Lower leg skin (tissue), 4 donors: ENCODE measurements around the gene FUS. TPM values are rescaled to one million over a fixed set of nuclear protein-coding genes. Genes with fewer than 3 reads are reported as not detected.
A peak's percentile ranks its signal among the peaks of the same experiment; 100 is the strongest.

Experiments
- DNase-seq, 2 donors: peaks; one replicate each; pipeline ENCODE4 v3.0.0-alpha.2; 2019; ENCODE audit warnings: low spot score in 2 of 2
- H3K4me3 ChIP-seq: fragments of 200-600 bp; sonication (generic); 2 replicates; pipeline ENCODE4 v1.5.1; 2017; ENCODE audit warnings: mild to moderate bottlenecking, low read depth; ENCODE audit not compliant: poor library complexity, severe bottlenecking
- POLR2A ChIP-seq, 2 donors: fragments of 450-650 bp; IDR thresholded peaks; one replicate each; pipeline ENCODE4 v1.6.1; 2016 to 2017; ENCODE audit warnings: antibody characterized with exemption in 2 of 2, mild to moderate bottlenecking in 1 of 2, moderate library complexity in 1 of 2
- WGBS, 2 donors: methylation state at CpG; one replicate each; pipeline ENCODE4 v1.1.5; 2018; 5-methylcytosine and 5-hydroxymethylcytosine counted together
- intact Hi-C: fragments of 100-400 bp; cut with DNase I; formaldehyde crosslinking; loops from one replicate; pipeline ENCODE4 v1.15.0; 2023; ENCODE audit warnings: low total_unique reads
- total RNA-seq, 4 donors: library from RNA; depleted of rRNA; stranded (reverse); fragments of >200 nt; gene quantifications; one replicate each; pipeline ENCODE4 v1.1.0, GENCODE V29; 2016
- TF ChIP-seq, protein P1 (sequence below), 3 donors: fragments of 450-650 bp; IDR thresholded peaks; one replicate each; pipeline ENCODE4 v1.5.1; 2016; ENCODE audit warnings: antibody characterized with exemption in 3 of 3, mild to moderate bottlenecking in 3 of 3, moderate library complexity in 2 of 3

Gene FUS
- total RNA-seq, 4 donors from 2014 or later, result 31.9 to 55.8 (median 34.9) TPM

GRCh38 chr16:31201582-31202413, 21.9 kb downstream of the FUS start:
- DNase-seq, result peak in 1 of 2 donors; percentile 92
- peak overlapping the region; percentile 68 for H3K4me3 ChIP-seq
- intact Hi-C loops, result no loop called here
- 11% methylated on average over 28 to 34 of the region's 35 CpGs for WGBS, 2 donors
- TF ChIP-seq POLR2A (IDR thresholded peaks at IDR 0.05), result no peak
- TF ChIP-seq, protein P1, sequence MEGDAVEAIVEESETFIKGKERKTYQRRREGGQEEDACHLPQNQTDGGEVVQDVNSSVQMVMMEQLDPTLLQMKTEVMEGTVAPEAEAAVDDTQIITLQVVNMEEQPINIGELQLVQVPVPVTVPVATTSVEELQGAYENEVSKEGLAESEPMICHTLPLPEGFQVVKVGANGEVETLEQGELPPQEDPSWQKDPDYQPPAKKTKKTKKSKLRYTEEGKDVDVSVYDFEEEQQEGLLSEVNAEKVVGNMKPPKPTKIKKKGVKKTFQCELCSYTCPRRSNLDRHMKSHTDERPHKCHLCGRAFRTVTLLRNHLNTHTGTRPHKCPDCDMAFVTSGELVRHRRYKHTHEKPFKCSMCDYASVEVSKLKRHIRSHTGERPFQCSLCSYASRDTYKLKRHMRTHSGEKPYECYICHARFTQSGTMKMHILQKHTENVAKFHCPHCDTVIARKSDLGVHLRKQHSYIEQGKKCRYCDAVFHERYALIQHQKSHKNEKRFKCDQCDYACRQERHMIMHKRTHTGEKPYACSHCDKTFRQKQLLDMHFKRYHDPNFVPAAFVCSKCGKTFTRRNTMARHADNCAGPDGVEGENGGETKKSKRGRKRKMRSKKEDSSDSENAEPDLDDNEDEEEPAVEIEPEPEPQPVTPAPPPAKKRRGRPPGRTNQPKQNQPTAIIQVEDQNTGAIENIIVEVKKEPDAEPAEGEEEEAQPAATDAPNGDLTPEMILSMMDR (IDR thresholded peaks at IDR 0.05), result no peak

- DNase-seq, result peak; percentile 49 to 94
- intact Hi-C loops, result no loop called here
- H3K4me3 ChIP-seq, result peak within 1 kb of the TSS; percentile 68
- WGBS, 2 donors, result 3 to 4% methylated on average over 57 to 60 of the region's 69 CpGs
- no peak for TF ChIP-seq POLR2A (IDR thresholded peaks at IDR 0.05)
- TF ChIP-seq, protein P1 (IDR thresholded peaks at IDR 0.05), result no peak
Observed at GRCh38 chr16:31202414-31203375, 22.8 kb downstream of the FUS start, which contains the start of gene PYCARD. PYCARD (minus strand) TSS chr16:31202760; CDS start chr16:31202690, 70 bp downstream.

- WGBS, 2 donors, result 85 to 89% methylated on average over 9 of the region's 9 CpGs
- DNase-seq, result no peak
- TF ChIP-seq, protein P1 (IDR thresholded peaks at IDR 0.05), result no peak
- TF ChIP-seq POLR2A (IDR thresholded peaks at IDR 0.05), result no peak
- H3K4me3 ChIP-seq, result no peak overlapping the region
- intact Hi-C loops, result no loop called here
Observed at GRCh38 chr16:31204871-31205666, 25.1 kb downstream of the FUS start.

- H3K4me3 ChIP-seq, result no peak overlapping the region
- no peak for DNase-seq
- intact Hi-C loops, result no loop called here
- TF ChIP-seq, protein P1 (IDR thresholded peaks at IDR 0.05), result no peak
- 57 to 59% methylated on average over 6 of the region's 6 CpGs for WGBS, 2 donors
Observed at GRCh38 chr16:31206776-31207175, 26.8 kb downstream of the FUS start.

- no peak overlapping the region for H3K4me3 ChIP-seq
- DNase-seq, result no peak
- WGBS, 2 donors, result 98 to 100% methylated on average over 1 of the region's 1 CpG
- intact Hi-C loops, result no loop called here
- TF ChIP-seq, protein P1 (IDR thresholded peaks at IDR 0.05), result no peak
- no peak for TF ChIP-seq POLR2A (IDR thresholded peaks at IDR 0.05)
Observed at GRCh38 chr16:31213342-31213741, 33.4 kb downstream of the FUS start.
